Measurements from ENCODE around the gene CD3D. TPM values are rescaled to one million over a fixed set of nuclear protein-coding genes. Genes with fewer than 3 reads are reported as not detected.

Gene CD3D
- total RNA-seq, 3 donors from 2014 or later (not counting 1 experiment from before 2014, with no cell fraction given) = 11.6 to 84.1 (median 12.0) TPM

DNA sequence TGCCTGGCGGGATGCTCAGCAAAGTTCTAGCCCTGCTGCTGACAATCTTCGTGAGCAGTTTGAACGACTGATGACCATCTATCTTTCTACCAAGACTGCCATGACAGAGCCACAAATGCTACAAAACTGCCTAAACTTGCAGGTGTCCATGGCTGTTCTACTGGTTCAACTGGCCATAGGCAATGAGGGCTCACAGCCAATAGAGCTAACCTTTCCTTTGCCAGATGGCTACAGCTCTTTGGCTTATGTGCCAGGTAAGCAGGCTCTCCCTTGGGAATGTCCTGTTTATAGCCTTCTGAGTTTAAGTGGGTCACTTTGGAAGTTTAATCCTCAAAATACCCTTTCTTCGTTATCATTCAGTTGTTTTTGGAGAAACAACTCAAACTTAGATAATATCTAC lies 37.0 kb upstream of the CD3D start:
- Mint-ChIP-seq H3K4me1 (no peaks in the 10 kb centered on the region), H3K4me3 (no peak overlapping the region), H3K27ac (no peak overlapping the region), H3K36me3 (peaks cover 38% of the 10 kb centered on the region), H3K9me3 (no peaks in the 10 kb centered on the region), H3K27me3 (ENCODE audit: low read depth in 2 of 2) (no peaks in the 10 kb centered on the region)
- TF ChIP-seq CTCF (IDR thresholded peaks at IDR 0.05) = no peak
- intact Hi-C loops (cut with micrococcal nuclease) = no loop called here
- WGBS (ENCODE audit: insufficient coverage) = 99% methylated on average over 3 of the region's 4 CpGs
- no peaks in the 10 kb centered on the region for H3K4me1 ChIP-seq (ENCODE audit: control insufficient read depth, insufficient read depth, low read length)
- no peak for DNase-seq
- H3K27ac ChIP-seq (ENCODE audit: low read length) = no peak overlapping the region
- H3K9me3 ChIP-seq (ENCODE audit: control insufficient read depth, insufficient read depth, low read length) = no peaks in the 10 kb centered on the region
- no peak overlapping the region for H3K4me3 ChIP-seq (ENCODE audit: low read length)
- H3K36me3 ChIP-seq (ENCODE audit: control insufficient read depth, insufficient read depth, low read length) = peaks cover 87% of the 10 kb centered on the region
- H3K27me3 ChIP-seq (ENCODE audit: control insufficient read depth, insufficient read depth, low read length) = no peaks in the 10 kb centered on the region
- ATAC-seq = no peak

GRCh38 chr11:118375978-118376377 lies 33.5 kb upstream of the CD3D start:
- Mint-ChIP-seq H3K9me3 (no peaks in the 10 kb centered on the region), H3K27me3 (ENCODE audit: low read depth in 2 of 2) (no peaks in the 10 kb centered on the region), H3K27ac (peak overlapping the region in 1 of 2 donors; percentile 24), H3K4me3 (no peak overlapping the region), H3K36me3 (peaks cover 52% of the 10 kb centered on the region), H3K4me1 (no peaks in the 10 kb centered on the region)
- no peak for ATAC-seq
- Histone ChIP-seq H3K27ac (ENCODE audit: low read length) (no peak overlapping the region), H3K36me3 (ENCODE audit: control insufficient read depth, insufficient read depth, low read length) (peaks cover 85% of the 10 kb centered on the region), H3K4me1 (ENCODE audit: control insufficient read depth, insufficient read depth, low read length) (no peaks in the 10 kb centered on the region), H3K4me3 (ENCODE audit: low read length) (no peak overlapping the region), H3K9me3 (ENCODE audit: control insufficient read depth, insufficient read depth, low read length) (no peaks in the 10 kb centered on the region), H3K27me3 (ENCODE audit: control insufficient read depth, insufficient read depth, low read length) (no peaks in the 10 kb centered on the region)
- intact Hi-C loops (cut with micrococcal nuclease) = no loop called here
- DNase-seq = no peak
- no peak for TF ChIP-seq CTCF (IDR thresholded peaks at IDR 0.05)

DNA sequence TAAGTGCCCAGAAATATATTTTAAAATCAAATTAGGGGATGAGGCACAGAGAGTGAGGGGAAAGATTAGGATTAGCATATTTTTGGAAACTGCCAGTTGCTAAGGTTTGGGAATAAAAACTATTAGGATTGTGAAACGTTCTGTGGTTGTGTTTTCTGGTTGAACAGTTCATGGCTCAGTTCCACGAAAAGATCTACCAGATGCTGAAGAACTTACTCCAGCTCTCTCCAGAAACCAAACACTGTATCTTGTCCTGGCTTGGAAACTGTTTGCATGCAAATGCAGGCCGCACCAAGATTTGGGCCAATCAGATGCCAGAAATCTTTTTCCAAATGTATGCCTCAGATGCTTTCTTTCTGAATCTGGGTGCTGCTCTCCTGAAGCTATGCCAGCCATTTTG lies 32.2 kb upstream of the CD3D start:
- H3K27me3 Mint-ChIP-seq (ENCODE audit: low read depth in 2 of 2) = no peaks in the 10 kb centered on the region
- H3K36me3 Mint-ChIP-seq = peaks cover 53% of the 10 kb centered on the region
- intact Hi-C loops (cut with micrococcal nuclease) = no loop called here
- no peaks in the 10 kb centered on the region for H3K9me3 ChIP-seq (ENCODE audit: control insufficient read depth, insufficient read depth, low read length)
- H3K27me3 ChIP-seq (ENCODE audit: control insufficient read depth, insufficient read depth, low read length) = no peaks in the 10 kb centered on the region
- H3K4me3 ChIP-seq (ENCODE audit: low read length) = no peak overlapping the region
- 87% methylated on average over 3 of the region's 3 CpGs for WGBS (ENCODE audit: insufficient coverage)
- peaks cover 83% of the 10 kb centered on the region for H3K36me3 ChIP-seq (ENCODE audit: control insufficient read depth, insufficient read depth, low read length)
- H3K27ac Mint-ChIP-seq = no peak overlapping the region
- no peak for TF ChIP-seq CTCF (IDR thresholded peaks at IDR 0.05)
- ATAC-seq (no peak), DNase-seq (no peak)
- no peak overlapping the region for H3K27ac ChIP-seq (ENCODE audit: low read length)
- H3K4me1 ChIP-seq (ENCODE audit: control insufficient read depth, insufficient read depth, low read length) = no peaks in the 10 kb centered on the region
- no peaks in the 10 kb centered on the region for H3K4me1 Mint-ChIP-seq
- no peaks in the 10 kb centered on the region for H3K9me3 Mint-ChIP-seq
- no peak overlapping the region for H3K4me3 Mint-ChIP-seq

GRCh38 chr11:118373871-118374270 lies 31.4 kb upstream of the CD3D start:
- TF ChIP-seq CTCF (IDR thresholded peaks at IDR 0.05) = no peak
- no peaks in the 10 kb centered on the region for H3K4me1 ChIP-seq (ENCODE audit: control insufficient read depth, insufficient read depth, low read length)
- no peak overlapping the region for H3K27ac ChIP-seq (ENCODE audit: low read length)
- Mint-ChIP-seq H3K4me1 (no peaks in the 10 kb centered on the region), H3K4me3 (no peak overlapping the region), H3K36me3 (peaks cover 53% of the 10 kb centered on the region), H3K9me3 (no peaks in the 10 kb centered on the region), H3K27me3 (ENCODE audit: low read depth in 2 of 2) (no peaks in the 10 kb centered on the region), H3K27ac (no peak overlapping the region)
- no peaks in the 10 kb centered on the region for H3K9me3 ChIP-seq (ENCODE audit: control insufficient read depth, insufficient read depth, low read length)
- DNase-seq (no peak), ATAC-seq (no peak)
- intact Hi-C loops (cut with micrococcal nuclease) = no loop called here
- H3K27me3 ChIP-seq (ENCODE audit: control insufficient read depth, insufficient read depth, low read length) = no peaks in the 10 kb centered on the region
- 100% methylated on average over 5 of the region's 5 CpGs for WGBS (ENCODE audit: insufficient coverage)
- H3K36me3 ChIP-seq (ENCODE audit: control insufficient read depth, insufficient read depth, low read length) = peaks cover 83% of the 10 kb centered on the region
- no peak overlapping the region for H3K4me3 ChIP-seq (ENCODE audit: low read length)

Measured in natural killer cell (primary cell).